Skeletal muscle tissue (tissue), 4 donors: Measurements from ENCODE around the gene SCN7A. TPM values are rescaled to one million over a fixed set of nuclear protein-coding genes. Genes with fewer than 3 reads are reported as not detected.

ENCODE experiments used
- H3K27ac ChIP-seq: one replicate; pipeline ENCODE4 v1.7.0; 2013; ENCODE audit warnings: mild to moderate bottlenecking, low read depth, low read length, inconsistent platforms
- H3K27me3 ChIP-seq, 3 donors: one replicate each; pipeline ENCODE4 v1.7.0; 2013; ENCODE audit warnings: low read length in 3 of 3; ENCODE audit not compliant: control insufficient read depth in 3 of 3, insufficient read depth in 3 of 3
- H3K36me3 ChIP-seq, 3 donors: one replicate each; pipeline ENCODE4 v1.7.0; 2013; ENCODE audit warnings: low read length in 3 of 3; ENCODE audit not compliant: control insufficient read depth in 3 of 3, insufficient read depth in 3 of 3
- H3K4me1 ChIP-seq, 3 donors: one replicate each; pipeline ENCODE4 v1.7.0; 2013; ENCODE audit warnings: low read length in 3 of 3, mild to moderate bottlenecking in 3 of 3; ENCODE audit not compliant: control insufficient read depth in 3 of 3, insufficient read depth in 3 of 3
- H3K4me3 ChIP-seq, 3 donors: one replicate each; pipeline ENCODE4 v1.7.0; 2013; ENCODE audit warnings: low read length in 3 of 3
- H3K9ac ChIP-seq, 3 donors: one replicate each; pipeline ENCODE4 v1.7.0; 2013; ENCODE audit warnings: low read length in 3 of 3, mild to moderate bottlenecking in 3 of 3, moderate library complexity in 2 of 3, low read depth in 1 of 3
- H3K9me3 ChIP-seq, 3 donors: one replicate each; pipeline ENCODE4 v1.7.0; 2013; ENCODE audit warnings: low read length in 3 of 3; ENCODE audit not compliant: control insufficient read depth in 3 of 3
- total RNA-seq: library from RNA; depleted of rRNA; stranded (reverse); fragments of >200 nt; gene quantifications from one replicate; pipeline ENCODE4 v1.2.3, GENCODE V29; 2014
- donor health status: Osteomylitis.

Gene SCN7A
- total RNA-seq, 1 donor from 2014 or later = 50.6 TPM

- H3K27ac ChIP-seq = no peak overlapping the region
- H3K36me3 ChIP-seq = no peaks in the 10 kb centered on the region
- no peaks in the 10 kb centered on the region for H3K9me3 ChIP-seq
- H3K9ac ChIP-seq = no peak overlapping the region
- peaks cover 7 to 9% (median 8%) of the 10 kb centered on the region in 3 donors for H3K4me1 ChIP-seq
- H3K27me3 ChIP-seq = no peaks in the 10 kb centered on the region
- no peak overlapping the region for H3K4me3 ChIP-seq
These were observed 117.2 kb downstream of the SCN7A start for GRCh38 chr2:166376873-166377272.

- H3K4me1 ChIP-seq = peaks cover 7 to 9% (median 8%) of the 10 kb centered on the region in 3 donors
- H3K27ac ChIP-seq = no peak overlapping the region
- H3K27me3 ChIP-seq = no peaks in the 10 kb centered on the region
- no peaks in the 10 kb centered on the region for H3K9me3 ChIP-seq
- H3K9ac ChIP-seq = peak overlapping the region in 2 of 3 donors; percentile 54 to 55
- no peaks in the 10 kb centered on the region for H3K36me3 ChIP-seq
- H3K4me3 ChIP-seq = peak overlapping the region; percentile 63 to 75 (median 67)
These were observed 117.6 kb downstream of the SCN7A start for GRCh38 chr2:166376488-166376828.

- no peaks in the 10 kb centered on the region for H3K27me3 ChIP-seq
- H3K4me1 ChIP-seq = peaks cover 7 to 9% (median 8%) of the 10 kb centered on the region in 3 donors
- peak within 1 kb of the TSS; percentile 67 to 81 (median 75) for H3K4me3 ChIP-seq
- peak within 1 kb of the TSS; percentile 48 to 65 (median 62) for H3K9ac ChIP-seq
- no peaks in the 10 kb centered on the region for H3K36me3 ChIP-seq
- no peaks in the 10 kb centered on the region for H3K9me3 ChIP-seq
- H3K27ac ChIP-seq = no peak within 1 kb of the TSS
These were observed 118.1 kb downstream of the SCN7A start, which contains the start of gene SCN9A for GRCh38 chr2:166375736-166376487. Gene SCN9A, minus strand, starts transcription at chr2:166375944. Its CDS starts 64,188 bp downstream, at chr2:166311756.

GRCh38 chr2:166375195-166375735 is 118.8 kb downstream of the SCN7A start:
- H3K36me3 ChIP-seq = no peaks in the 10 kb centered on the region
- H3K9ac ChIP-seq = peak overlapping the region; percentile 48 to 65 (median 62)
- H3K4me1 ChIP-seq = peaks cover 7 to 9% (median 8%) of the 10 kb centered on the region in 3 donors
- no peaks in the 10 kb centered on the region for H3K27me3 ChIP-seq
- peak overlapping the region; percentile 67 to 81 (median 75) for H3K4me3 ChIP-seq
- H3K27ac ChIP-seq = no peak overlapping the region
- H3K9me3 ChIP-seq = no peaks in the 10 kb centered on the region

- Histone ChIP-seq H3K36me3 (no peaks in the 10 kb centered on the region), H3K9me3 (no peaks in the 10 kb centered on the region), H3K9ac (no peak overlapping the region), H3K4me3 (no peak overlapping the region), H3K27me3 (no peaks in the 10 kb centered on the region), H3K27ac (no peak overlapping the region), H3K4me1 (peaks cover 7 to 9% (median 8%) of the 10 kb centered on the region in 3 donors)
These were observed 120.1 kb downstream of the SCN7A start for GRCh38 chr2:166373951-166374350.

GRCh38 chr2:166373539-166373938 is 120.5 kb downstream of the SCN7A start:
- Histone ChIP-seq H3K4me1 (peaks cover 7 to 9% (median 8%) of the 10 kb centered on the region in 3 donors), H3K27me3 (no peaks in the 10 kb centered on the region), H3K36me3 (no peaks in the 10 kb centered on the region), H3K27ac (no peak overlapping the region), H3K9me3 (no peaks in the 10 kb centered on the region), H3K9ac (no peak overlapping the region), H3K4me3 (no peak overlapping the region)

- no peak overlapping the region for H3K4me3 ChIP-seq
- H3K9ac ChIP-seq = no peak overlapping the region
- H3K27me3 ChIP-seq = no peaks in the 10 kb centered on the region
- H3K4me1 ChIP-seq = peaks cover 7 to 9% (median 8%) of the 10 kb centered on the region in 3 donors
- H3K9me3 ChIP-seq = no peaks in the 10 kb centered on the region
- H3K36me3 ChIP-seq = no peaks in the 10 kb centered on the region
- H3K27ac ChIP-seq = no peak overlapping the region
These were observed 120.9 kb downstream of the SCN7A start for GRCh38 chr2:166373105-166373504.

- Histone ChIP-seq H3K36me3 (no peaks in the 10 kb centered on the region), H3K9ac (no peak overlapping the region), H3K27me3 (no peaks in the 10 kb centered on the region), H3K4me1 (peaks cover 7 to 9% (median 8%) of the 10 kb centered on the region in 3 donors), H3K27ac (no peak overlapping the region), H3K4me3 (no peak overlapping the region), H3K9me3 (no peaks in the 10 kb centered on the region)
These were observed 122.0 kb downstream of the SCN7A start for GRCh38 chr2:166372046-166372445.

- no peaks in the 10 kb centered on the region for H3K36me3 ChIP-seq
- H3K27ac ChIP-seq = no peak overlapping the region
- H3K4me1 ChIP-seq = no peaks in the 10 kb centered on the region
- no peaks in the 10 kb centered on the region for H3K9me3 ChIP-seq
- H3K9ac ChIP-seq = no peak overlapping the region
- H3K4me3 ChIP-seq = no peak overlapping the region
- no peaks in the 10 kb centered on the region for H3K27me3 ChIP-seq
These were observed 128.1 kb downstream of the SCN7A start for GRCh38 chr2:166365803-166366420.

- no peaks in the 10 kb centered on the region for H3K36me3 ChIP-seq
- no peak overlapping the region for H3K4me3 ChIP-seq
- H3K4me1 ChIP-seq = no peaks in the 10 kb centered on the region
- H3K9ac ChIP-seq = no peak overlapping the region
- H3K9me3 ChIP-seq = no peaks in the 10 kb centered on the region
- H3K27ac ChIP-seq = no peak overlapping the region
- H3K27me3 ChIP-seq = no peaks in the 10 kb centered on the region
These were observed 128.8 kb downstream of the SCN7A start for GRCh38 chr2:166365239-166365638.
